ENCODE measurements around the gene HMX3.

HMX3 gene

GRCh38 chr10:123148414-123149161 lies 12.8 kb downstream of the HMX3 start:
- DNase-seq (ENCODE audit: low read depth): no peak
- TF ChIP-seq CTCF (IDR thresholded peaks at IDR 0.05; ENCODE audit: low read depth, low read length, missing control alignments): no peak
- peak overlapping the region; percentile 64 for H3K4me3 ChIP-seq (ENCODE audit: low read depth, low read length)

- TF ChIP-seq CTCF (IDR thresholded peaks at IDR 0.05; ENCODE audit: low read depth, low read length, missing control alignments): no peak
- no peak for DNase-seq (ENCODE audit: low read depth)
- H3K4me3 ChIP-seq (ENCODE audit: low read depth, low read length): peak overlapping the region; percentile 64
Observed at GRCh38 chr10:123149162-123149567, 13.4 kb downstream of the HMX3 start.

- no peak for TF ChIP-seq CTCF (IDR thresholded peaks at IDR 0.05; ENCODE audit: low read depth, low read length, missing control alignments)
- H3K4me3 ChIP-seq (ENCODE audit: low read depth, low read length): peak overlapping the region; percentile 64
- DNase-seq (ENCODE audit: low read depth): no peak
Observed at GRCh38 chr10:123149568-123150270, 13.9 kb downstream of the HMX3 start.

DNA sequence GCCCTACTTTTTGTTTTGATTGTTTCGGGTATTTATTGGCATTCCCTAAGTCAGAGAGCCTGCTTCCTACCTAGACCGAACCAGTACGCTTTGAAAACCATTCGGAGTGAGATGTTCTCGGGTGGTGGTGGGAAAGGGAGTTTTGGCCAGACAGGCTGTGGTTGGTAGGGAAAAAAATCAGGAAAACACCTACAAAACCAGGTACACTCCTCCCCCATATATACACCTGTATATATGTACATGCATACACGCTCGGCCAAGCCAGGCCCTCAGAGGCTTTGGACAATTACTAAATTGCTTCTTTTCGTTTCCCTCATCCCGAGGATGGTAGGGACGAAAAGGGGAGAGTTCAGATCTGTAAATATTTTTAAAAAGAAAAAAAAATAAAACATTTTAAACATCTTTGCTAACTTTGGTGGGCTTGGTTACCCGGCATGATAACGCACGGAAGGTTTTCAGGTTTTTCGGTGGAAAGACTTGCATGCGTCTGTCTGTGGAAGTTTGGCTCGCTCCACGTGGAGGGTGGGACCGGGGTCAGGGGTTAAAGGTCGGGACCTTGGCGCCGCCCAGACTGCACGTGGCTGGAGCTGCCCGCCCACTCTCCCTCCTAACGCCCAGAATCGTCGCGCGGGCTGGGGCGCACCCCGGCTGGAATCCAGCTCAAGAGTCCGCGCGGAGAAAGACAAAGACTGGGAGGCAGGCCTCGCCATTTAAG lies 14.7 kb downstream of the HMX3 start:
- no peak for DNase-seq (ENCODE audit: low read depth)
- no peak for TF ChIP-seq CTCF (IDR thresholded peaks at IDR 0.05; ENCODE audit: low read depth, low read length, missing control alignments)
- H3K4me3 ChIP-seq (ENCODE audit: low read depth, low read length): peak overlapping the region; percentile 64

DNA sequence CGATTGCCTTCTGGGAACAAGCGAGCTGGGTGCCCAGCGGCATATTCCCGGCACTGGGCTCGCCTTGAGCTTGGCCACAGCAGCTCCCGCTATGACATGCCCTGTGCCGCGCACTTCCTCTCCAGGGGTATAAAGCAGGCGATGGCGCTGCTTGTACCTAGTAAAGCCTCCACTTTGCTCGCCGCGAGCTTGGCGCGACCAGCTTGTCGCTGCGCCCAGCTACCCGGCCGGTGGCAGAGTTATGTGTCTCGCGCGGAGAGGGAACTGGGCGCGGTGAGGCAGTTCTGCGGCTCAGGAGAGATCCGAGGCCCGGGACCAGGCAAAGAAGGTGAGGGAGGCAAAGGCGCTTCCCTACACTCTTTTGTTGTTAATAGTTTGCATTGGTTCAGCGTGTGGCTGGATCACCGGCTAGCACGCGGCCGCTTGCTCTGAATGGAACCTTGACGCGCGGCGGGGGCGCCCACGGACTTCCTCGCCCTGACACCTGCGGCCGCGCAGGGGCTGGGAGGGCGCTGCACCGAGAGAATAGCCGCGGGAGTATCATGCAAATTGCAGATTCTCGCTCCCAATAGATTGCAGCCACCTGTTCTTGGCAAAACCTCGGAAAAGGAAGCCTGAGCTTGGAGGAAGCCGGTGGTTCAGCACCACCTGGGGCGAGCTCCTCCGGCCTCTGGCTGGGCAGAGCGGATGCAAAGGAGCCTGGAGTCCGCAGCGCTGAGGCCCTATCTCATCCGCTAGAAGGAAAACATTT lies 15.4 kb downstream of the HMX3 start:
- no peak for DNase-seq (ENCODE audit: low read depth)
- peak; percentile 8 for TF ChIP-seq CTCF (IDR thresholded peaks at IDR 0.05; ENCODE audit: low read depth, low read length, missing control alignments)
- H3K4me3 ChIP-seq (ENCODE audit: low read depth, low read length): peak overlapping the region; percentile 64

- DNase-seq (ENCODE audit: low read depth): no peak
- no peak for TF ChIP-seq CTCF (IDR thresholded peaks at IDR 0.05; ENCODE audit: low read depth, low read length, missing control alignments)
- peak overlapping the region; percentile 64; the same call in 1 of the 2 replicates for H3K4me3 ChIP-seq (ENCODE audit: low read depth, low read length)
Observed at GRCh38 chr10:123151737-123152135, 16.0 kb downstream of the HMX3 start.
